Amniotic epithelial cell (primary cell): ENCODE data around the gene ZSCAN26.

Experiments
- DNase-seq: peaks from one replicate; pipeline ENCODE4 v3.0.0-alpha.2; 2010; ENCODE audit warnings: low read depth

ZSCAN26 gene

DNA sequence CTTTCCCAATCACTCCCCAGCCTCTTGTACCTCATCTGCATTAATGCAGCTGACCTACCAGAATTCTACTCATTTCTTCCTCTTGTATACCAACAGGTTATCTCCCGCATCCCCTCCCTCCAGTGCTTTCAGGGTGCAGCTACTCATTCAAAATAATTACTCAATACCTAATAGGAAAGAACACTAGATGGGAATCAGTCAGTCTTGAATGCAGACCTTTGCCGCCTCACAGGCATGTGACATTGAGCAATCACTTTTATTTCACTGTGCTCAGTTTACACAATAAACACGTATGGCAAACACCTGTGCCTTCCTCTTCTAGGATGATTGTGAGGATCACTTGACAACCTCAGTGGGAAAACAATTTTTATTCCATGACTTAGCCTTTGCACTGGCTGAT, 55.7 kb downstream of the ZSCAN26 start:
- DNase-seq = no peak

DNA sequence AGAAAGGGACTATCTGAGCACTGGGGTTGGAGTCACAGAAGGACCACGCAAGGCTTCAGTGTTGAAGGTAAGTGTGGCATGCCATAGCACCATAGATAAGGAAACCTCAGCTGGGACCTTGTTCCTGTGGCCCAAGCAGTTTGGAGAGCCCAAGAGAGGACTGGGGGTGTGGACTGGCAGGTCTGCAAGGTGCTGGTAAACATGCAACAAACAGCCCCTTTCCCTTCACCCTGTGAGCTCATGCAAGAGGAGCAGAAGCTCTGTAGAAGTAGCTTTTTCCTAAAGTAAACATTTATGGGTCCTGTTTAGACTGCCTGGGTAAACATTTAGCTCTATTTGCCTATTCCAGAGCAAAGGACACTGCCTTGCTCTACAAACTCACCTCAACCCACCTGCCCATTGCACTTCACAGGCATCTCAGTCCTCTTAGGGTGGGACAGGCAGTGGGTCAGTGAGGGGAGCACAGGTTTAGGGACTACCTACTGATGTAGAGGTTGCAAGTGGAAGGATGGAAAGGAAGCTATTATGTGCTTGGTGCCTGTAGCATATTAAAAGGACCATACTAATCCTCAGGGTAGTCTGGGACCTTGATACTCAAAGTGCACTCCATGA, 57.0 kb downstream of the ZSCAN26 start:
- no peak for DNase-seq

DNA sequence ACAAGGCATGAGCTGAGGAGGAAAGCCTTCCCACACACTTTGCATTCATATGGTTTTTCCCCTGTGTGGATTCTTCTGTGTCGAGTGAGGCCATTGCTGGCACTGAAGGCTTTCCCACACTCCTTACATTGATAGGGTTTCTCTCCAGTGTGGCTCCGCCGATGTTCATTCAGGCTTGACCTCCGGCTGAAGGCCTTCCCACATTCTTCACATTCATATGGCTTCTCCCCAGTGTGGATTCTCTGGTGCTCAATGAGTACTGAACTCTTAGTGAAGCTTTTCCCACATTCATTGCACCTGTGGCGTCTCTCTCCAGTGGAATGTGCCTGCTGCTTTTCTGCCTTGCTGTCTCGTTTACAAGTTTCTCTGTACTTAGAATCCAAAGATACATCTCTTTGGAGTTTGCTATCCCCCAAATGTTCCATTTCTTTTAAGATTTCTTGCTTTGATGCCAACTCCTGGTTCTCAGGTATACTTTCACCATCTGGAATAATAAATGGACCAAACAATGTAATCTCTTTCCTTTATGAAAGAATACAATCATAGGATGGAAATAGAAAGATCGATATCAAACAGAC, 59.5 kb downstream of the ZSCAN26 start:
- DNase-seq = no peak
